Tibial artery (tissue), 4 donors: ENCODE data around the gene FNTB.

Experiments used
- DNase-seq, 2 donors: peaks; one replicate each; pipeline ENCODE4 v3.0.0-alpha.2; 2019
- H3K27ac ChIP-seq, 2 donors: fragments of 200-600 bp; sonication (generic) in 1 of 2; 1 replicate in 1 of 2; 2 replicates in 1 of 2; pipeline ENCODE4 v1.5.1; 2018 to 2019; ENCODE audit warnings: mild to moderate bottlenecking in 1 of 2
- H3K27me3 ChIP-seq, 2 donors: fragments of 200-600 bp; sonication (generic) in 1 of 2; one replicate each; pipeline versions ENCODE4 v1.5.1 to v1.6.0; 2016 to 2019
- H3K36me3 ChIP-seq, 3 donors: fragments of 200-600 bp; sonication (generic) in 2 of 3; one replicate each; pipeline ENCODE4 v1.5.1; 2016 to 2019; ENCODE audit warnings: mild to moderate bottlenecking in 2 of 3
- H3K4me1 ChIP-seq, 4 donors: fragments of 200-600 bp; sonication (generic) in 2 of 4; 1 replicate in 3 of 4; 2 replicates in 1 of 4; pipeline ENCODE4 v1.5.1; 2016 to 2019
- H3K4me3 ChIP-seq, 2 donors: fragments of 200-600 bp; sonication (generic) in 1 of 2; 1 replicate in 1 of 2; 2 replicates in 1 of 2; pipeline ENCODE4 v1.5.1; 2018 to 2019; ENCODE audit warnings: mild to moderate bottlenecking in 2 of 2
- H3K9me3 ChIP-seq, 3 donors: fragments of 200-600 bp; sonication (generic) in 1 of 3; one replicate each; pipeline ENCODE4 v1.5.1; 2016 to 2019
- CTCF ChIP-seq, 2 experiments: fragments of 200-600 bp in 1 of 2; fragments of 450-650 bp in 1 of 2; IDR thresholded peaks; one replicate each; pipeline ENCODE4 v1.5.1; 2017 to 2019; ENCODE audit warnings: antibody characterized with exemption in 2 of 2, mild to moderate bottlenecking in 1 of 2, moderate library complexity in 1 of 2
- intact Hi-C: fragments of 100-400 bp; cut with DNase I; formaldehyde crosslinking; loops from one replicate; pipeline ENCODE4 v1.15.0; 2023; ENCODE audit warnings: low total_unique reads

The FNTB gene

GRCh38 chr14:64954491-64955240 lies 32.0 kb upstream of the FNTB start:
- H3K4me1 ChIP-seq: peaks cover 0 to 23% (median 16%) of the 10 kb centered on the region in 4 donors
- intact Hi-C loops: no loop called here
- peaks cover 0 to 38% (median 0%) of the 10 kb centered on the region in 3 donors for H3K36me3 ChIP-seq
- no peak overlapping the region for H3K27ac ChIP-seq
- H3K9me3 ChIP-seq: no peaks in the 10 kb centered on the region
- no peak for TF ChIP-seq CTCF (IDR thresholded peaks at IDR 0.05)
- DNase-seq: peak in 1 of 2 donors; percentile 44
- no peak overlapping the region for H3K4me3 ChIP-seq
- H3K27me3 ChIP-seq: no peaks in the 10 kb centered on the region

GRCh38 chr14:64955297-64955696 lies 31.4 kb upstream of the FNTB start:
- Histone ChIP-seq H3K27ac (no peak overlapping the region), H3K9me3 (no peaks in the 10 kb centered on the region), H3K4me1 (peaks cover 0 to 25% (median 18%) of the 10 kb centered on the region in 4 donors), H3K4me3 (no peak overlapping the region), H3K36me3 (peaks cover 0 to 33% (median 0%) of the 10 kb centered on the region in 3 donors), H3K27me3 (no peaks in the 10 kb centered on the region)
- DNase-seq: peak in 1 of 2 donors; percentile 60
- TF ChIP-seq CTCF (IDR thresholded peaks at IDR 0.05): no peak
- intact Hi-C loops: no loop called here

GRCh38 chr14:64956697-64957406 lies 29.8 kb upstream of the FNTB start:
- peak in 1 of 2 donors; percentile 37 for DNase-seq
- intact Hi-C loops: no loop called here
- H3K27ac ChIP-seq: no peak overlapping the region
- no peaks in the 10 kb centered on the region for H3K27me3 ChIP-seq
- peaks cover 0 to 17% (median 0%) of the 10 kb centered on the region in 3 donors for H3K36me3 ChIP-seq
- peaks cover 0 to 19% (median 13%) of the 10 kb centered on the region in 4 donors for H3K4me1 ChIP-seq
- TF ChIP-seq CTCF (IDR thresholded peaks at IDR 0.05): no peak
- no peaks in the 10 kb centered on the region for H3K9me3 ChIP-seq
- H3K4me3 ChIP-seq: no peak overlapping the region

GRCh38 chr14:64958201-64958600 lies 28.5 kb upstream of the FNTB start:
- peaks cover 0 to 15% (median 0%) of the 10 kb centered on the region in 3 donors for H3K36me3 ChIP-seq
- no peak overlapping the region for H3K27ac ChIP-seq
- H3K9me3 ChIP-seq: no peaks in the 10 kb centered on the region
- H3K27me3 ChIP-seq: no peaks in the 10 kb centered on the region
- intact Hi-C loops: no loop called here
- peaks cover 0 to 8% (median under 1%) of the 10 kb centered on the region in 4 donors for H3K4me1 ChIP-seq
- no peak for TF ChIP-seq CTCF (IDR thresholded peaks at IDR 0.05)
- no peak overlapping the region for H3K4me3 ChIP-seq
- DNase-seq: no peak

- peaks cover 0 to 5% (median 0%) of the 10 kb centered on the region in 4 donors for H3K4me1 ChIP-seq
- peaks cover 0 to 10% (median 0%) of the 10 kb centered on the region in 3 donors for H3K36me3 ChIP-seq
- DNase-seq: no peak
- intact Hi-C loops: no loop called here
- TF ChIP-seq CTCF (IDR thresholded peaks at IDR 0.05): no peak
- no peak overlapping the region for H3K27ac ChIP-seq
- H3K27me3 ChIP-seq: no peaks in the 10 kb centered on the region
- H3K4me3 ChIP-seq: no peak overlapping the region
- H3K9me3 ChIP-seq: no peaks in the 10 kb centered on the region
These were observed 28.0 kb upstream of the FNTB start for GRCh38 chr14:64958743-64959142.
